Spleen (tissue), 11 donors: ENCODE measurements around the gene CFAP77. TPM values are rescaled to one million over a fixed set of nuclear protein-coding genes. Genes with fewer than 3 reads are reported as not detected.

Source experiments
- DNase-seq: peaks from one replicate; pipeline ENCODE4 v3.0.0-alpha.2; 2020
- H3K27ac ChIP-seq, 8 donors: fragments of 200-600 bp; sonication (generic) in 7 of 8; 1 replicate in 4 of 8; 2 replicates in 4 of 8; pipeline versions ENCODE4 v1.5.0 to v1.8.0; 2016 to 2021; ENCODE audit warnings: inconsistent platforms in 4 of 8, mild to moderate bottlenecking in 4 of 8, moderate library complexity in 1 of 8
- H3K27me3 ChIP-seq, 7 donors: fragments of 200-600 bp; sonication (generic) in 6 of 7; replicated peaks in 1 of 7; 1 replicate in 4 of 7; 2 replicates in 3 of 7; pipeline versions ENCODE4 v1.5.0 to v1.8.0; 2016 to 2021; ENCODE audit warnings: inconsistent platforms in 3 of 7, mild to moderate bottlenecking in 1 of 7
- H3K36me3 ChIP-seq, 6 donors: fragments of 200-600 bp; sonication (generic) in 5 of 6; 1 replicate in 4 of 6; 2 replicates in 2 of 6; pipeline versions ENCODE4 v1.5.0 to v1.8.0; 2016 to 2021; ENCODE audit warnings: inconsistent platforms in 2 of 6
- H3K4me1 ChIP-seq, 6 donors: fragments of 200-600 bp; sonication (generic) in 5 of 6; 1 replicate in 3 of 6; 2 replicates in 3 of 6; pipeline versions ENCODE4 v1.5.0 to v1.8.0; 2016 to 2021; ENCODE audit warnings: inconsistent platforms in 3 of 6
- H3K4me3 ChIP-seq, 8 donors: fragments of 200-600 bp; sonication (generic) in 7 of 8; 1 replicate in 4 of 8; 2 replicates in 4 of 8; pipeline versions ENCODE4 v1.5.0 to v1.8.0; 2016 to 2021; ENCODE audit warnings: inconsistent platforms in 4 of 8, mild to moderate bottlenecking in 4 of 8, moderate library complexity in 2 of 8
- H3K9me3 ChIP-seq, 8 donors: fragments of 200-600 bp; sonication (generic) in 7 of 8; 1 replicate in 4 of 8; 2 replicates in 4 of 8; pipeline versions ENCODE4 v1.5.0 to v1.8.0; 2016 to 2021; ENCODE audit warnings: inconsistent platforms in 4 of 8
- CTCF ChIP-seq, 11 experiments: fragments of 200-600 bp in 7 of 11; fragments of 450-650 bp in 4 of 11; sonication (generic) in 4 of 11; IDR thresholded peaks in 8 of 11; conservative IDR thresholded peaks in 3 of 11; 1 replicate in 7 of 11; 2 replicates in 4 of 11; pipeline versions ENCODE4 v1.4.0 to v1.8.0; 2016 to 2021; ENCODE audit warnings: antibody characterized with exemption in 11 of 11, inconsistent platforms in 4 of 11, mild to moderate bottlenecking in 1 of 11
- POLR2A ChIP-seq, 3 donors: fragments of 450-650 bp; IDR thresholded peaks; one replicate each; pipeline ENCODE4 v1.5.1; 2017; ENCODE audit warnings: antibody characterized with exemption in 3 of 3, mild to moderate bottlenecking in 1 of 3
- POLR2AphosphoS5 ChIP-seq, 3 donors: sonication (generic); formaldehyde crosslinking; IDR thresholded peaks; one replicate each; pipeline ENCODE4 v1.5.1; 2017; ENCODE audit warnings: antibody characterized with exemption in 3 of 3
- WGBS, 5 donors: extraction: QIAGEN DNeasy Blood & Tissue Kit in 3 of 5; methylation state at CpG; one replicate each; pipeline versions ENCODE4 v1.1.5 to v1.1.7; 2013 to 2018; 5-methylcytosine and 5-hydroxymethylcytosine counted together
- intact Hi-C: fragments of 100-400 bp; cut with DNase I; formaldehyde crosslinking; loops from one replicate; pipeline ENCODE4 v1.15.0; 2023; ENCODE audit warnings: low total_unique reads
- polyA plus RNA-seq, 3 donors: library from polyadenylated mRNA; stranded (reverse); fragments of 200-250 nt; gene quantifications; one replicate each; pipeline ENCODE4 v1.2.1, GENCODE V29; 2013
- total RNA-seq, 7 donors: library from RNA; depleted of rRNA in 3 of 7; stranded (reverse); fragments of >200 nt in 3 of 7; fragmentation: NEBNext Ultra II Directional in 4 of 7; extraction: Animal tissue kit (Norgen Biotek cat#: 25700) in 4 of 7; gene quantifications; one replicate each; pipeline versions ENCODE4 v1.1.0 to v1.2.1, GENCODE V29; 2016 to 2021
- donor health status: healthy with polysubstance abuse.
- donor health status: DM: no; HTN: no; CAD: no; lungs with moderate emphysema.
- donor health status: DM: no; HTN: no; CAD: no.
- donor health status: Bipolar disorder and iron deficiency.
- donor health status: healthy.
- donor health status: DM: no; HTN: no; CAD: no.
- donor health status: DM: yes; HTN: yes; CAD: no.

The CFAP77 gene
- total and polyA plus RNA-seq, 10 donors = 0.06 TPM; not detected in 9

GRCh38 chr9:132451276-132451675 is 41.3 kb downstream of the CFAP77 start:
- Histone ChIP-seq H3K9me3 (no peaks in the 10 kb centered on the region), H3K27ac (no peak overlapping the region), H3K4me3 (no peak overlapping the region), H3K36me3 (no peaks in the 10 kb centered on the region), H3K4me1 (no peaks in the 10 kb centered on the region), H3K27me3 (peaks cover 0 to 76% (median 0%) of the 10 kb centered on the region in 7 donors)
- TF ChIP-seq POLR2AphosphoS5 (IDR thresholded peaks at IDR 0.05) (no peak), CTCF (IDR thresholded peaks at IDR 0.05 in 8 of 11, conservative IDR thresholded peaks at IDR 0.05 in 3 of 11) (no peak), POLR2A (IDR thresholded peaks at IDR 0.05) (no peak)
- intact Hi-C loops = no loop called here
- peak; percentile 16 for DNase-seq
- WGBS, 5 donors = 66 to 81% (median 71%) methylated on average over 7 to 10 of the region's 10 CpGs

GRCh38 chr9:132456241-132456640 is 46.2 kb downstream of the CFAP77 start:
- H3K4me1 ChIP-seq = no peaks in the 10 kb centered on the region
- TF ChIP-seq POLR2A (IDR thresholded peaks at IDR 0.05) = no peak
- no peak for TF ChIP-seq POLR2AphosphoS5 (IDR thresholded peaks at IDR 0.05)
- TF ChIP-seq CTCF (IDR thresholded peaks at IDR 0.05 in 8 of 11, conservative IDR thresholded peaks at IDR 0.05 in 3 of 11) = no peak
- H3K4me3 ChIP-seq = no peak overlapping the region
- no peak overlapping the region for H3K27ac ChIP-seq
- no peak for DNase-seq
- peaks cover 0 to 73% (median 4%) of the 10 kb centered on the region in 7 donors for H3K27me3 ChIP-seq
- intact Hi-C loops = no loop called here
- H3K36me3 ChIP-seq = no peaks in the 10 kb centered on the region
- WGBS, 5 donors = 76 to 92% (median 80%) methylated on average over 8 of the region's 8 CpGs
- H3K9me3 ChIP-seq = peaks cover 0 to 4% (median 0%) of the 10 kb centered on the region in 8 donors

GRCh38 chr9:132457504-132458236 is 47.7 kb downstream of the CFAP77 start:
- intact Hi-C loops = no loop called here
- TF ChIP-seq POLR2AphosphoS5 (IDR thresholded peaks at IDR 0.05) (no peak), CTCF (IDR thresholded peaks at IDR 0.05 in 8 of 11, conservative IDR thresholded peaks at IDR 0.05 in 3 of 11) (no peak), POLR2A (IDR thresholded peaks at IDR 0.05) (no peak)
- H3K36me3 ChIP-seq = no peaks in the 10 kb centered on the region
- peaks cover 0 to 4% (median 0%) of the 10 kb centered on the region in 8 donors for H3K9me3 ChIP-seq
- H3K4me1 ChIP-seq = no peaks in the 10 kb centered on the region
- H3K4me3 ChIP-seq = no peak overlapping the region
- no peak overlapping the region for H3K27ac ChIP-seq
- H3K27me3 ChIP-seq = peaks cover 0 to 62% (median 4%) of the 10 kb centered on the region in 7 donors
- WGBS, 5 donors = 69 to 85% (median 76%) methylated on average over 36 of the region's 36 CpGs
- DNase-seq = no peak

GRCh38 chr9:132458432-132458831 is 48.4 kb downstream of the CFAP77 start:
- intact Hi-C loops = no loop called here
- Histone ChIP-seq H3K9me3 (peaks cover 0 to 4% (median 0%) of the 10 kb centered on the region in 8 donors), H3K27ac (no peak overlapping the region), H3K36me3 (no peaks in the 10 kb centered on the region), H3K4me1 (no peaks in the 10 kb centered on the region), H3K4me3 (no peak overlapping the region), H3K27me3 (peaks cover 0 to 62% (median 4%) of the 10 kb centered on the region in 7 donors)
- no peak for DNase-seq
- WGBS, 5 donors = 87 to 93% (median 91%) methylated on average over 8 of the region's 8 CpGs
- TF ChIP-seq CTCF (IDR thresholded peaks at IDR 0.05 in 8 of 11, conservative IDR thresholded peaks at IDR 0.05 in 3 of 11) (no peak), POLR2AphosphoS5 (IDR thresholded peaks at IDR 0.05) (no peak), POLR2A (IDR thresholded peaks at IDR 0.05) (no peak)
